ENCODE measurements around the gene ABCD3.

- TF ChIP-seq CTCF (IDR thresholded peaks at IDR 0.05) (no peak), POLR2A (IDR thresholded peaks at IDR 0.05) (no peak)
These were observed 72.4 kb downstream of the ABCD3 start for GRCh38 chr1:94490556-94490955.

Measured in heart left ventricle (tissue), 13 donors.